Endothelial cell of umbilical vein (primary cell): ENCODE data around the gene SLC25A26. TPM values are rescaled to one million over a fixed set of nuclear protein-coding genes. Genes with fewer than 3 reads are reported as not detected.

Source experiments
- BruUV-seq: library from RNA; stranded (reverse); fragments of 400-500 nt; replicated peaks from 2 replicates; lab custom pipeline; 2021; lab: Mats Ljungman, UMichigan
- CTCF ChIA-PET: fragments of 300-600, 350-600 bp; sonication (Branson Sonifier 250); formaldehyde crosslinking; loops from one replicate; lab custom pipeline; 2021; ENCODE audit warnings: antibody characterized with exemption, inconsistent platforms; lab: Charles Lee
- POLR2A ChIA-PET: fragments of 300-600, 350-600 bp; sonication (Branson Sonifier 250); formaldehyde crosslinking; loops from one replicate; lab custom pipeline; 2021; ENCODE audit warnings: antibody characterized with exemption, inconsistent platforms; lab: Charles Lee
- DNase-seq: peaks from one replicate; pipeline ENCODE4 v3.0.0-alpha.2; 2011; ENCODE audit warnings: low read depth, low spot score
- FAIRE-seq: peaks from 2 replicates; lab custom pipeline; 2011; peaks lifted over from hg19 to GRCh38; lab: Jason Lieb, UNC
- H2AFZ ChIP-seq: 2 replicates; pipeline ENCODE4 v1.6.0; 2012; ENCODE audit warnings: low read depth, low read length, control low read depth, inconsistent platforms
- H3K27ac ChIP-seq: 2 replicates; pipeline ENCODE4 v1.5.1; 2011; ENCODE audit warnings: low read depth, mild to moderate bottlenecking, control low read depth, low read length, moderate library complexity; ENCODE audit not compliant: insufficient read depth
- H3K27me3 ChIP-seq, 2 experiments: 2 replicates each; pipeline versions ENCODE4 v1.6.0 to v1.6.1; 2011; ENCODE audit warnings: low read length in 2 of 2, mixed read lengths in 1 of 2; ENCODE audit not compliant: control insufficient read depth in 2 of 2, insufficient read depth in 2 of 2
- H3K36me3 ChIP-seq, 2 experiments: 2 replicates in 1 of 2; 3 replicates in 1 of 2; pipeline ENCODE4 v1.5.1; 2011; ENCODE audit warnings: low read length in 2 of 2, mild to moderate bottlenecking in 1 of 2, moderate library complexity in 1 of 2; ENCODE audit not compliant: control insufficient read depth in 2 of 2, insufficient read depth in 2 of 2; ENCODE audit errors: extremely low read depth in 1 of 2
- H3K4me1 ChIP-seq: 3 replicates; pipeline ENCODE4 v1.5.1; 2011; ENCODE audit warnings: mild to moderate bottlenecking, low read length; ENCODE audit not compliant: control insufficient read depth, insufficient read depth; ENCODE audit errors: extremely low read depth
- H3K4me2 ChIP-seq: 2 replicates; pipeline ENCODE4 v1.6.1; 2011; ENCODE audit warnings: low read length, control low read depth, mixed read lengths; ENCODE audit not compliant: insufficient read depth
- H3K4me3 ChIP-seq, 3 experiments: fragments of 200-600 bp in 1 of 3; sonication (generic), shearing (Covaris generic) in 1 of 3; replicated peaks in 1 of 3; 2 replicates each; pipeline ENCODE4 v1.5.1; 2011 to 2016; ENCODE audit warnings: control low read depth in 3 of 3, low read length in 3 of 3, mild to moderate bottlenecking in 2 of 3, inconsistent platforms in 1 of 3, low read depth in 1 of 3, moderate library complexity in 1 of 3; ENCODE audit not compliant: insufficient read depth in 1 of 3
- H3K79me2 ChIP-seq: 2 replicates; pipeline ENCODE4 v1.6.0; 2012; ENCODE audit warnings: low read length, inconsistent platforms; ENCODE audit not compliant: control insufficient read depth, insufficient read depth
- H3K9ac ChIP-seq: replicated peaks from 2 replicates; pipeline ENCODE3; 2011; ENCODE audit warnings: low read length, control low read depth; ENCODE audit not compliant: insufficient read depth; ENCODE audit errors: extremely low read depth
- H3K9me1 ChIP-seq: replicated peaks from 3 replicates; pipeline ENCODE4 v1.6.0; 2011; ENCODE audit warnings: mild to moderate bottlenecking, low read length; ENCODE audit not compliant: control insufficient read depth, insufficient read depth; ENCODE audit errors: extremely low read depth
- H3K9me3 ChIP-seq: replicated peaks from 2 replicates; pipeline ENCODE4 v1.5.1; 2012; ENCODE audit warnings: low read length, inconsistent platforms; ENCODE audit not compliant: control insufficient read depth, insufficient read depth
- H4K20me1 ChIP-seq: replicated peaks from 2 replicates; pipeline ENCODE3; 2011; ENCODE audit warnings: mild to moderate bottlenecking, low read length; ENCODE audit not compliant: control insufficient read depth, insufficient read depth; ENCODE audit errors: extremely low read depth
- CTCF ChIP-seq, 2 donors: IDR thresholded peaks; 1 replicate in 1 of 2; 2 replicates in 1 of 2; pipeline ENCODE4 v1.5.1; 2011; ENCODE audit warnings: low read length in 2 of 2, mild to moderate bottlenecking in 2 of 2, moderate library complexity in 2 of 2, control low read depth in 1 of 2, inconsistent platforms in 1 of 2, low read depth in 1 of 2; ENCODE audit not compliant: insufficient read depth in 1 of 2; ENCODE audit errors: extremely low read depth in 1 of 2
- EZH2 ChIP-seq: IDR thresholded peaks from 2 replicates; pipeline ENCODE4 v1.6.1; 2012; ENCODE audit warnings: borderline replicate concordance, low read depth, mild to moderate bottlenecking, moderate library complexity, low read length, inconsistent platforms; ENCODE audit not compliant: severe bottlenecking
- FOS ChIP-seq: IDR thresholded peaks from 2 replicates; pipeline ENCODE4 v1.6.1; 2011; ENCODE audit warnings: mild to moderate bottlenecking, low read length, moderate library complexity, borderline replicate concordance; ENCODE audit not compliant: insufficient read depth
- GATA2 ChIP-seq: IDR thresholded peaks from 2 replicates; pipeline ENCODE4 v1.7.0; 2011; ENCODE audit warnings: low read depth, mild to moderate bottlenecking, moderate library complexity, mixed read lengths, low read length; ENCODE audit not compliant: insufficient read length, insufficient read depth
- JUN ChIP-seq: IDR thresholded peaks from 2 replicates; pipeline ENCODE4 v1.6.1; 2011; ENCODE audit warnings: borderline replicate concordance, low read depth; ENCODE audit not compliant: insufficient read length, insufficient read depth
- MYC ChIP-seq: IDR thresholded peaks from one replicate; pipeline ENCODE4 v1.6.1; 2011; ENCODE audit warnings: mild to moderate bottlenecking, low read depth, low read length
- POLR2A ChIP-seq: IDR thresholded peaks from 2 replicates; pipeline ENCODE4 v1.6.1; 2012; ENCODE audit warnings: low read depth, mild to moderate bottlenecking, control low read depth, low read length
- POLR2AphosphoS5 ChIP-seq: IDR thresholded peaks from 2 replicates; pipeline ENCODE4 v1.6.1; 2012; ENCODE audit warnings: low read depth, mild to moderate bottlenecking, control low read depth, low read length, moderate library complexity; ENCODE audit not compliant: insufficient read depth
- dilution Hi-C: fragments of 300-500 bp; cut with MboI; formaldehyde crosslinking; loops from one replicate; pipeline ENCODE4 v1.15.0; 2019; ENCODE audit warnings: low sequenced_read_pairs; ENCODE audit not compliant: extremely low pct_ligation_motif_present
- intact Hi-C: fragments of 100-400 bp; cut with micrococcal nuclease; formaldehyde crosslinking; loops from one replicate; pipeline ENCODE4 v1.10.0; 2022
- polyA plus RNA-seq, 4 experiments: library from polyadenylated mRNA; depleted of rRNA in 3 of 4; stranded (reverse) in 3 of 4; unstranded in 1 of 4; fragments of >200 nt; gene quantifications; 2 replicates each; pipeline versions ENCODE4 v1.2.1 to v1.2.3, GENCODE V29; 2011 to 2012; ENCODE audit warnings: missing spikeins in 1 of 4
- total RNA-seq: library from RNA; stranded (reverse); gene quantifications from 2 replicates; pipeline ENCODE4 v1.2.3, GENCODE V29; 2021
- TF ChIP-seq, protein P1 (sequence below): IDR thresholded peaks from 2 replicates; pipeline ENCODE4 v1.6.1; 2011; ENCODE audit not compliant: insufficient read depth, insufficient read length

SLC25A26 gene
- total and polyA plus RNA-seq, 2 donors (not counting 3 experiments of a cell fraction or from before 2014, with no cell fraction given) = 11.8 to 23.5 TPM

GRCh38 chr3:66266551-66266950, 45.8 kb downstream of the SLC25A26 start:
- ChIA-PET CTCF (interaction anchor here (1.0 to 1.1 kb wide), 2 partner anchors 12 to 556 kb away, joined by 4 to 6 read pairs; no protein-coding TSS in a partner anchor), POLR2A (no interaction called here)
- dilution Hi-C loops (no loop called here), intact Hi-C loops (no loop called here)
- DNase-seq = no peak
- H3K36me3 ChIP-seq = no peaks in the 10 kb centered on the region
- no peak for FAIRE-seq
- no peaks in the 10 kb centered on the region for H3K27me3 ChIP-seq
- TF ChIP-seq FOS (no peak), MYC (no peak), POLR2A (no peak), POLR2AphosphoS5 (no peak), GATA2 (no peak), CTCF (IDR thresholded peaks at IDR 0.05; ENCODE audit: extremely low read depth in 1 of 2, insufficient read depth in 1 of 2, low read depth in 1 of 2, low read length in 2 of 2) (no peak), EZH2 (no peak), JUN (no peak)
- TF ChIP-seq, protein P1, sequence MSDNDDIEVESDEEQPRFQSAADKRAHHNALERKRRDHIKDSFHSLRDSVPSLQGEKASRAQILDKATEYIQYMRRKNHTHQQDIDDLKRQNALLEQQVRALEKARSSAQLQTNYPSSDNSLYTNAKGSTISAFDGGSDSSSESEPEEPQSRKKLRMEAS = no peak
- no TSS peak for BruUV-seq
- H3K4me2 ChIP-seq = no peak overlapping the region
- no peaks in the 10 kb centered on the region for H3K9me3 ChIP-seq
- H3K4me3 ChIP-seq = no peak overlapping the region
- H4K20me1 ChIP-seq = no peaks in the 10 kb centered on the region
- no peaks in the 10 kb centered on the region for H3K9me1 ChIP-seq
- no peak overlapping the region for H3K27ac ChIP-seq
- H3K4me1 ChIP-seq = no peaks in the 10 kb centered on the region
- no peak overlapping the region for H2AFZ ChIP-seq
- H3K79me2 ChIP-seq = no peaks in the 10 kb centered on the region
- H3K9ac ChIP-seq = no peak overlapping the region
